Right atrium auricular region (tissue), 2 donors: Measurements from ENCODE around the gene TIFAB. TPM values are rescaled to one million over a fixed set of nuclear protein-coding genes. Genes with fewer than 3 reads are reported as not detected.
A peak's percentile ranks its signal among the peaks of the same experiment; 100 is the strongest.

ENCODE experiments used
- DNase-seq: peaks from one replicate; pipeline ENCODE4 v3.0.0-alpha.2; 2019; ENCODE audit warnings: low spot score
- H3K27ac ChIP-seq, 2 donors: fragments of 200-600 bp; sonication (generic); 1 replicate in 1 of 2; 2 replicates in 1 of 2; pipeline ENCODE4 v1.5.1; 2016 to 2019
- H3K27me3 ChIP-seq, 2 donors: fragments of 200-600 bp; sonication (generic); one replicate each; pipeline versions ENCODE4 v1.5.1 to v1.6.0; 2017 to 2019
- H3K36me3 ChIP-seq: fragments of 200-600 bp; sonication (generic); one replicate; pipeline ENCODE4 v1.5.1; 2016
- H3K4me1 ChIP-seq, 2 donors: fragments of 200-600 bp; sonication (generic); one replicate each; pipeline versions ENCODE4 v1.5.1 to v1.6.0; 2017 to 2019
- H3K4me3 ChIP-seq, 2 donors: fragments of 200-600 bp; sonication (generic); 1 replicate in 1 of 2; 2 replicates in 1 of 2; pipeline ENCODE4 v1.5.1; 2017 to 2019; ENCODE audit warnings: mild to moderate bottlenecking in 1 of 2, moderate library complexity in 1 of 2
- H3K9me3 ChIP-seq, 2 donors: fragments of 200-600 bp; sonication (generic); one replicate each; pipeline ENCODE4 v1.5.1; 2019
- total RNA-seq, 2 donors: library from RNA; depleted of rRNA; stranded (reverse); fragments of >200 nt; gene quantifications; one replicate each; pipeline ENCODE4 v1.1.0, GENCODE V29; 2016
- TF ChIP-seq, protein P1 (sequence below), 2 donors: fragments of 200-600 bp; sonication (generic); IDR thresholded peaks; one replicate each; pipeline ENCODE4 v1.5.1; 2019; ENCODE audit warnings: antibody characterized with exemption in 2 of 2

The TIFAB gene
- total RNA-seq, 2 donors from 2014 or later, result not detected

DNA sequence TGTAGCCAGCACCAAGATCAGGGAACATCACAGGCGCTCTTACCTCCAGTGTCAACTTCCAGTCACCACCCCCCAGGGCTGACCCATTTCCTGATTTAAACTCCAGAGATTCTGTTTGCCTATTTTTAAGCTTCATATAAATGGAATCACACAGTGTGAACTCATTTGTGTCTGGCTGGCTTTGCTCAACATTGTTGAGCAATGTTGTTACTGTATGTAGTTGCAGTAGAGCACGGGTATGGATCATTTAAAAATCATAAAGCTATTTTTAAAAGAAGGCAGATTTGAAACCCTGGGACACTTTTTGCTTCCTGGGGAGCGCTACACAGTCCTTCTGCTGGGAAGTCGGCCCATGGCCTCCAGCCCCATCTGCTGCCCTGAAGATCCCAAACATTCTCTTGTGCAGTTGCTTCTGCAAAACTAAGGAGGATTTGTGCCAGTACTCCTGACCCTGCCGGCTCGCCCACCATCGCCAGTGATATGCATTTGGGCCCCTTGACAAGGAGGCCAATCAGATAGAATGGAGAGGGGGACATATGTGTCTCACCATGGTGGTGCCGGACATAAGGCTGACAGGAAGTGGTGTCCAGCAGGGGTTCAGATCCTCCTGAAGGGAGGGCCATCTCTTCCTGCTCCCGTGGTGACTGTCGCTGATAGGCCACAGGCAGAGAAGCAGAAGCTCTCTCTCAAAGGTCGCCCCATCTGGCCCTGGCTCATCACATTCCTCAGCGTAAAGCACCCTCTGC is 18.3 kb downstream of the TIFAB start:
- H3K36me3 ChIP-seq, result no peaks in the 10 kb centered on the region
- H3K27me3 ChIP-seq, result no peaks in the 10 kb centered on the region
- peaks cover 0 to 2% of the 10 kb centered on the region in 2 donors for H3K9me3 ChIP-seq
- DNase-seq, result no peak
- H3K27ac ChIP-seq, result peak overlapping the region; percentile 6 to 52
- TF ChIP-seq, protein P1, sequence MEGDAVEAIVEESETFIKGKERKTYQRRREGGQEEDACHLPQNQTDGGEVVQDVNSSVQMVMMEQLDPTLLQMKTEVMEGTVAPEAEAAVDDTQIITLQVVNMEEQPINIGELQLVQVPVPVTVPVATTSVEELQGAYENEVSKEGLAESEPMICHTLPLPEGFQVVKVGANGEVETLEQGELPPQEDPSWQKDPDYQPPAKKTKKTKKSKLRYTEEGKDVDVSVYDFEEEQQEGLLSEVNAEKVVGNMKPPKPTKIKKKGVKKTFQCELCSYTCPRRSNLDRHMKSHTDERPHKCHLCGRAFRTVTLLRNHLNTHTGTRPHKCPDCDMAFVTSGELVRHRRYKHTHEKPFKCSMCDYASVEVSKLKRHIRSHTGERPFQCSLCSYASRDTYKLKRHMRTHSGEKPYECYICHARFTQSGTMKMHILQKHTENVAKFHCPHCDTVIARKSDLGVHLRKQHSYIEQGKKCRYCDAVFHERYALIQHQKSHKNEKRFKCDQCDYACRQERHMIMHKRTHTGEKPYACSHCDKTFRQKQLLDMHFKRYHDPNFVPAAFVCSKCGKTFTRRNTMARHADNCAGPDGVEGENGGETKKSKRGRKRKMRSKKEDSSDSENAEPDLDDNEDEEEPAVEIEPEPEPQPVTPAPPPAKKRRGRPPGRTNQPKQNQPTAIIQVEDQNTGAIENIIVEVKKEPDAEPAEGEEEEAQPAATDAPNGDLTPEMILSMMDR (IDR thresholded peaks at IDR 0.05), result no peak
- H3K4me3 ChIP-seq, result no peak overlapping the region
- peaks cover 0 to 36% of the 10 kb centered on the region in 2 donors for H3K4me1 ChIP-seq

DNA sequence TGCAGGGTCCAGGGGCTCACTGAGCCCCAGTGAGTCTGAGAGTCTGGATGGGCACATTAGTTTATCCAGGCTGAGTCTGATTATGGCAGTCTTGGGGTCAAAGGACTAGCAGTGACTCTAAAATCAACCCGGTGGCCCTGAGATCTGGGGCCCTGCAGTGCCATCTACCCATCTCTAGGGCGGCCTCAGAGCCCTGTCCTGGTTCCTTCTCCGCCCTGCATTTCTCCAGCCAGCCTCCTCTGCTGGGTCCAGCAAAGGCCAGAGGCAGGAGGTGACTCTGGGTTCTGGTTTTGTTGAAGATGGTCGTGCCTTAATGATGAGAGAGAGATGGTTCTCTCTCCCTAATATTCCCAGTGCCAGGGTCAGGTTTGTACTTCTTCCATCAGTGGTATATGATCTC is 20.0 kb downstream of the TIFAB start:
- H3K27me3 ChIP-seq, result no peaks in the 10 kb centered on the region
- TF ChIP-seq, protein P1 (IDR thresholded peaks at IDR 0.05), result no peak
- H3K4me1 ChIP-seq, result peaks cover 0 to 23% of the 10 kb centered on the region in 2 donors
- H3K36me3 ChIP-seq, result no peaks in the 10 kb centered on the region
- DNase-seq, result no peak
- H3K4me3 ChIP-seq, result no peak overlapping the region
- no peak overlapping the region for H3K27ac ChIP-seq
- peaks cover 0 to 8% of the 10 kb centered on the region in 2 donors for H3K9me3 ChIP-seq

DNA sequence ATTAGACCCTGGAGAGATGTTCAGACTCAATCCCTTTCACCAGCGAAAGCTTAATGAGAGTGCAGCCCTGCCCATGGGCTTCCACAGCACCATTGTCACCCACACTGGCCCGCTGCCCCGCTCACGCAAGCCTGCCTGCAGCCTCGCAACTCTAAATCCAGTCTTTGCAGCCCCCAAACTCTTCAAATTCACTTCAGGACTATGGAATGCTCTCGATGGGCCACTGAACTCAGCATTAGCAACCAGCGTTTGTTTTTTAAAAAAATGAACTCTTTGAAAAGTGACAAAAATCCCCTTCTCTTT is 22.1 kb downstream of the TIFAB start:
- Histone ChIP-seq H3K27ac (no peak overlapping the region), H3K9me3 (peaks cover 0 to 8% of the 10 kb centered on the region in 2 donors), H3K4me1 (peaks cover 0 to 23% of the 10 kb centered on the region in 2 donors), H3K4me3 (no peak overlapping the region), H3K36me3 (no peaks in the 10 kb centered on the region), H3K27me3 (no peaks in the 10 kb centered on the region)
- TF ChIP-seq, protein P1 (IDR thresholded peaks at IDR 0.05), result no peak
- no peak for DNase-seq

DNA sequence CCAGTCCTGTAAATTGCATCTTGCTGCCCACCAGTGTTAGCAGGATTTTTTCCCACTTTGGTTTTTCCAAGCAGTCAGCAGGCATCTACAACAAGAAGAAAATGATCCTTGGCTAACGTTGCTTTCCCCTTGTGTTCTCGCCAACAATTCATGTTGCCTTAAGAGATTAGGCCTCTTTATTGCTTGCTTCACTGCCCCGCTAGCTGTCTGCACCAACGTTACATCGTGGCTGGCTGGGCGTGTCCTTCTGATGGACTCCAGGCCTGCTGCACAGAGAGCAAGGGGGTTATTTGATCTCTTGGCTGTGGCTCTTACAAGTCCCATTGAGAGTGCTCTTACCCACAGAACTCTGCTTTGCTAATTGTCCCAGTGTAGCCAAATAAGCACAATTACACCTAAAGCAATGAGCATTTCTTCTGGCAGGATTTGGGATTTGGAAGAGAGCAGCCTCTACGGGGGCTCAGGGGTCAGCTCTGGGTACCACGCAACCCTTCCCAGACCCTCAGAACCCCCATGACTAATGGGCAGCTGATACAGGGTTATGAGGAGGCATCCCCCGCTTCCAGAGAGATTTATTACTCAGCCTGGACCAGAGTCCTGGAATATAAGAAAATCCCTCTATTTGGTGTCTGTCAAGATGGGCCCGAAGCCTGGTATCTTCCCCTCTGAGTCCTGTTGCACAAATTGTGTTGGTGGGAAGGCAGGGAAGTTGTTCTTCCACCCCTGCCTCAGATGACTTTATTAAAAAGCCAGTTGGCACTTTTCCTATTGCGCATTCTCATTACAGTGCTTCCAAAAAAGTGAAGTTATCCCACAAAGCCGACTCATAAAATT is 22.6 kb downstream of the TIFAB start:
- Histone ChIP-seq H3K9me3 (peaks cover 0 to 8% of the 10 kb centered on the region in 2 donors), H3K36me3 (no peaks in the 10 kb centered on the region), H3K4me3 (no peak overlapping the region), H3K4me1 (peaks cover 0 to 20% of the 10 kb centered on the region in 2 donors), H3K27ac (no peak overlapping the region), H3K27me3 (no peaks in the 10 kb centered on the region)
- TF ChIP-seq, protein P1 (IDR thresholded peaks at IDR 0.05), result no peak
- peak; percentile 68 for DNase-seq

GRCh38 chr5:135428586-135428985 is 23.6 kb downstream of the TIFAB start:
- H3K4me3 ChIP-seq, result no peak overlapping the region
- H3K27me3 ChIP-seq, result no peaks in the 10 kb centered on the region
- H3K27ac ChIP-seq, result no peak overlapping the region
- TF ChIP-seq, protein P1 (IDR thresholded peaks at IDR 0.05), result no peak
- DNase-seq, result no peak
- peaks cover 0 to 13% of the 10 kb centered on the region in 2 donors for H3K4me1 ChIP-seq
- H3K36me3 ChIP-seq, result no peaks in the 10 kb centered on the region
- peaks cover 0 to 8% of the 10 kb centered on the region in 2 donors for H3K9me3 ChIP-seq
